ENCODE results near the gene ANKRD55. TPM values are rescaled to one million over a fixed set of nuclear protein-coding genes. Genes with fewer than 3 reads are reported as not detected.

The ANKRD55 gene
- total RNA-seq, 1 experiment from 2014 or later: 0.27 TPM

DNA sequence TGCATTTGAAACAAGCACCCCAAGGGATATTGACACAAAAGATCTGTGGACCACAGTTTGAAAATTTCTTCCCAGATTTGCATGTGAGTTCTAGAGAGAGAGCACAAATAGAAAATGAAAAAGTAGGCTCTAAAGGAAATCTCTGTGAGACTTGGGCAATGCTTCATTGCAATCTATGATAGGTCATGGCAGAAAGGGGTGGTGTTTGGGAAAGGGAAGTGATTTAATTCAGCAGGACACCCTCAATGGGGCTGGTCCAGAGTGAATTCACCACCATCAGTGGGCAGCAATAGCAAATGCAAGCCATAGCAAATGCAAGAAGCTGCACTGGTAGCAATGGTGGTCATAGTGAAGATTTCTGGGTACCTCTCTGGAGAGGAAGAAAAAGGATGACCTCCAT is 58.1 kb downstream of the ANKRD55 start:
- no peaks in the 10 kb centered on the region for H3K9me3 ChIP-seq
- H3K4me3 ChIP-seq (ENCODE audit: low read depth, low read length): no peak overlapping the region
- Mint-ChIP-seq H3K9me3 (ENCODE audit: unreplicated experiment) (no peaks in the 10 kb centered on the region), H3K4me3 (ENCODE audit: unreplicated experiment) (peak overlapping the region; percentile 15), H3K36me3 (ENCODE audit: insufficient read depth, unreplicated experiment) (no peaks in the 10 kb centered on the region), H3K4me1 (ENCODE audit: low read depth, unreplicated experiment) (peaks cover 20% of the 10 kb centered on the region), H3K27me3 (ENCODE audit: insufficient read depth, unreplicated experiment) (no peaks in the 10 kb centered on the region), H3K27ac (ENCODE audit: unreplicated experiment) (peak overlapping the region; percentile 96)
- TF ChIP-seq CTCF (IDR thresholded peaks at IDR 0.05; ENCODE audit: insufficient read depth in 1 of 2, low read depth in 1 of 2, low read length in 1 of 2, severe bottlenecking in 1 of 2, unreplicated experiment in 1 of 2): no peak
- no peak for DNase-seq
- no peaks in the 10 kb centered on the region for H3K36me3 ChIP-seq (ENCODE audit: control insufficient read depth, insufficient read depth, low read length)
- BruUV-seq (replicated peaks): no TSS peak
- H3K4me1 ChIP-seq: peaks cover 19% of the 10 kb centered on the region
- intact Hi-C loops (cut with micrococcal nuclease; ENCODE audit: unreplicated experiment): no loop called here
- ChIA-PET CTCF (no interaction called here), POLR2A (no interaction called here)
- no peaks in the 10 kb centered on the region for H3K27me3 ChIP-seq (replicated peaks; ENCODE audit: control insufficient read depth, insufficient read depth, low read length)

DNA sequence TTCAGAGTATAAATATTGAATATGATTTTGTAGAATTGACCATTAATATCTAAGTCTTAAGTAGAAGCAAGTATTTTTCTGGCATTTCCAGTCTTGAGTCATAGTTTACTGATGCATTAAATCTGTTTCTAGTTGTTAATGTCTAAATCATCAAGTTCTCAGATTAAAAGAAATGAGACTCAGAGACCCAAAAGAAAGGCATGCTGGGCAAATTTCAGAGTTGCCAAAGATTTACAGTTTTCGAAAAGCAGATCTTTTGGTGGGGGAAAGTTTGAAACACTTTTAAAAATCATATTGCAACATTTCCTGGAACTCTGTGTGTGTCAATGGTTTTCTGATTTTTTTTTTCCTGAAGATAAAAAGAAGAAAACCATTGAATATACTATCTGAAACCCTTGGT is 60.9 kb downstream of the ANKRD55 start:
- H3K9me3 Mint-ChIP-seq (ENCODE audit: unreplicated experiment): no peaks in the 10 kb centered on the region
- no peak for TF ChIP-seq CTCF (IDR thresholded peaks at IDR 0.05; ENCODE audit: insufficient read depth in 1 of 2, low read depth in 1 of 2, low read length in 1 of 2, severe bottlenecking in 1 of 2, unreplicated experiment in 1 of 2)
- no TSS peak for BruUV-seq (replicated peaks)
- intact Hi-C loops (cut with micrococcal nuclease; ENCODE audit: unreplicated experiment): no loop called here
- CTCF ChIA-PET: no interaction called here
- Histone ChIP-seq H3K4me3 (ENCODE audit: low read depth, low read length) (no peak overlapping the region), H3K27me3 (replicated peaks; ENCODE audit: control insufficient read depth, insufficient read depth, low read length) (no peaks in the 10 kb centered on the region), H3K9me3 (no peaks in the 10 kb centered on the region), H3K36me3 (ENCODE audit: control insufficient read depth, insufficient read depth, low read length) (no peaks in the 10 kb centered on the region), H3K4me1 (peaks cover 19% of the 10 kb centered on the region)
- no peak overlapping the region for H3K4me3 Mint-ChIP-seq (ENCODE audit: unreplicated experiment)
- no peak for DNase-seq
- H3K36me3 Mint-ChIP-seq (ENCODE audit: insufficient read depth, unreplicated experiment): no peaks in the 10 kb centered on the region
- H3K27ac Mint-ChIP-seq (ENCODE audit: unreplicated experiment): no peak overlapping the region
- peaks cover 20% of the 10 kb centered on the region for H3K4me1 Mint-ChIP-seq (ENCODE audit: low read depth, unreplicated experiment)
- POLR2A ChIA-PET: no interaction called here
- H3K27me3 Mint-ChIP-seq (ENCODE audit: insufficient read depth, unreplicated experiment): no peaks in the 10 kb centered on the region

DNA sequence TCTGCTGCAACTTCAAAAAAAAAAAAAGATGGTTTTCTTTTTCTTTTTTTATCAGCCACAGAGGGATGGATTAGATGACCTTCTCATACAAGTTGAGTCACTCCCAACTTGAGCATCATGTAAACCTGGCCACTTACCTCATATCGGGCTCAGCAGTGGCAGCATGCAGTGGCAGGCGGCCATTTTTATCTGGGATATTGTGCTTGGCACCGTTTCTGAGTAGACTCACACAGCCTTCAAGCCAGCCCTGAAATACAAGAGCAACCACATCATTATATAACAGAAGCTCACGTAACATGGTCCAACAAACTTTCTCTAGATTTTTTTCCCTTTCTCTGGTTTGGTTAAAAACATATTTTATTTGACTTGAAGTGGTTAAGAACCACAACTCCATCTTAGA is 62.6 kb downstream of the ANKRD55 start:
- no peak overlapping the region for H3K4me3 ChIP-seq (ENCODE audit: low read depth, low read length)
- H3K36me3 ChIP-seq (ENCODE audit: control insufficient read depth, insufficient read depth, low read length): no peaks in the 10 kb centered on the region
- no peak overlapping the region for H3K27ac Mint-ChIP-seq (ENCODE audit: unreplicated experiment)
- POLR2A ChIA-PET: no interaction called here
- CTCF ChIA-PET: interaction anchor here (0.6 kb wide), 1 partner anchor 234 kb away, joined by 5 read pairs; no protein-coding TSS in a partner anchor
- H3K9me3 Mint-ChIP-seq (ENCODE audit: unreplicated experiment): no peaks in the 10 kb centered on the region
- no TSS peak for BruUV-seq (replicated peaks)
- H3K9me3 ChIP-seq: no peaks in the 10 kb centered on the region
- no peaks in the 10 kb centered on the region for H3K36me3 Mint-ChIP-seq (ENCODE audit: insufficient read depth, unreplicated experiment)
- intact Hi-C loops (cut with micrococcal nuclease; ENCODE audit: unreplicated experiment): no loop called here
- no peak for TF ChIP-seq CTCF (IDR thresholded peaks at IDR 0.05; ENCODE audit: insufficient read depth in 1 of 2, low read depth in 1 of 2, low read length in 1 of 2, severe bottlenecking in 1 of 2, unreplicated experiment in 1 of 2)
- H3K27me3 ChIP-seq (replicated peaks; ENCODE audit: control insufficient read depth, insufficient read depth, low read length): no peaks in the 10 kb centered on the region
- no peak for DNase-seq
- H3K27me3 Mint-ChIP-seq (ENCODE audit: insufficient read depth, unreplicated experiment): no peaks in the 10 kb centered on the region
- H3K4me1 Mint-ChIP-seq (ENCODE audit: low read depth, unreplicated experiment): peaks cover 15% of the 10 kb centered on the region
- H3K4me1 ChIP-seq: peaks cover 11% of the 10 kb centered on the region
- no peak overlapping the region for H3K4me3 Mint-ChIP-seq (ENCODE audit: unreplicated experiment)

Data from Caco-2 (cell line).